Right lobe of liver (tissue), 6 donors: ENCODE measurements around the gene AKAP13. TPM values are rescaled to one million over a fixed set of nuclear protein-coding genes. Genes with fewer than 3 reads are reported as not detected.

Experiments
- ATAC-seq, 4 donors: fragments of 200-7000 bp; cut with Tn5 transposase; one replicate each; pipeline ENCODE4 v1.9.1; 2020; ENCODE audit warnings: mild to moderate bottlenecking in 4 of 4, moderate library complexity in 4 of 4
- DNase-seq, 3 donors: peaks; one replicate each; pipeline ENCODE4 v3.0.0-alpha.2; 2020
- H3K27ac ChIP-seq, 3 donors: fragments of 200-600 bp; one replicate each; pipeline ENCODE4 v1.8.0; 2022
- H3K27me3 ChIP-seq, 2 donors: fragments of 200-600 bp; one replicate each; pipeline ENCODE4 v1.8.0; 2022
- H3K36me3 ChIP-seq, 4 donors: fragments of 200-600 bp; sonication (generic) in 1 of 4; one replicate each; pipeline versions ENCODE4 v1.5.1 to v1.8.0; 2017 to 2022; ENCODE audit warnings: control low read depth in 1 of 4
- H3K4me1 ChIP-seq, 4 donors: fragments of 200-600 bp; sonication (generic) in 1 of 4; one replicate each; pipeline versions ENCODE4 v1.5.1 to v1.8.0; 2017 to 2022; ENCODE audit warnings: control low read depth in 1 of 4
- H3K4me3 ChIP-seq, 3 donors: fragments of 200-600 bp; one replicate each; pipeline ENCODE4 v1.8.0; 2022
- H3K9me3 ChIP-seq, 4 donors: fragments of 200-600 bp; sonication (generic) in 1 of 4; one replicate each; pipeline versions ENCODE4 v1.5.1 to v1.8.0; 2017 to 2022; ENCODE audit warnings: control low read depth in 1 of 4
- CTCF ChIP-seq, 4 donors: fragments of 200-600 bp in 3 of 4; fragments of 450-650 bp in 1 of 4; IDR thresholded peaks; one replicate each; pipeline versions ENCODE4 v1.5.1 to v1.8.0; 2016 to 2022; ENCODE audit warnings: antibody characterized with exemption in 4 of 4, mild to moderate bottlenecking in 2 of 4
- POLR2A ChIP-seq: fragments of 450-650 bp; IDR thresholded peaks from one replicate; pipeline ENCODE4 v1.6.1; 2017; ENCODE audit warnings: antibody characterized with exemption, mild to moderate bottlenecking
- WGBS: methylation state at CpG from one replicate; pipeline ENCODE4 v1.1.6; 2018; ENCODE audit warnings: low coverage, low lambda C conversion rate; ENCODE audit not compliant: insufficient coverage; ENCODE audit errors: missing lambda C conversion rate; 5-methylcytosine and 5-hydroxymethylcytosine counted together
- intact Hi-C, 2 donors: fragments of 100-400 bp; cut with DNase I; formaldehyde crosslinking; loops; one replicate each; pipeline versions ENCODE4 v1.11.2 to v1.14.1; 2022
- total RNA-seq, 6 experiments: library from RNA; depleted of rRNA in 2 of 6; stranded (reverse); fragments of >200 nt in 2 of 6; fragmentation: NEBNext Ultra II Directional in 3 of 6; extraction: Animal tissue kit (Norgen Biotek cat#: 25700) in 3 of 6; gene quantifications; one replicate each; pipeline versions ENCODE4 v1.1.0 to v1.2.4, GENCODE V29; 2016 to 2023
- donor health status: DM: no; HTN: yes; CAD: no.
- donor health status: DM: no; HTN: no; CAD: no.
- donor health status: DM: no; HTN: no; CAD: no.
- donor health status: DM: no; HTN: yes; CAD: no.
- donor health status: DM: no; HTN: yes; CAD: no.

AKAP13 gene
- total RNA-seq, 6 experiments from 2014 or later, result 50.1 to 73.1 (median 63.9) TPM

GRCh38 chr15:85542895-85543331, 162.5 kb downstream of the AKAP13 start:
- no peaks in the 10 kb centered on the region for H3K4me1 ChIP-seq
- H3K9me3 ChIP-seq, result no peaks in the 10 kb centered on the region
- intact Hi-C loops, result no loop called here
- 43% methylated on average over 3 of the region's 3 CpGs for WGBS
- no peak overlapping the region for H3K4me3 ChIP-seq
- TF ChIP-seq POLR2A, result no peak
- TF ChIP-seq CTCF (IDR thresholded peaks at IDR 0.05), result no peak
- H3K36me3 ChIP-seq, result no peaks in the 10 kb centered on the region
- H3K27me3 ChIP-seq, result no peaks in the 10 kb centered on the region
- no peak for ATAC-seq
- H3K27ac ChIP-seq, result no peak overlapping the region
- DNase-seq, result no peak

- Histone ChIP-seq H3K4me1 (no peaks in the 10 kb centered on the region), H3K36me3 (no peaks in the 10 kb centered on the region), H3K27me3 (no peaks in the 10 kb centered on the region), H3K4me3 (peak overlapping the region in 1 of 3 donors; percentile 0), H3K27ac (peak overlapping the region in 2 of 3 donors; percentile 19 to 32), H3K9me3 (no peaks in the 10 kb centered on the region)
- peak; percentile 61 to 77 (median 70) for ATAC-seq
- intact Hi-C loops, result no loop called here
- TF ChIP-seq CTCF (IDR thresholded peaks at IDR 0.05) (peak in 1 of 4 donors; percentile 15), POLR2A (peak; percentile 45)
- WGBS, result 36% methylated on average over 15 of the region's 15 CpGs
- DNase-seq, result peak; percentile 55 to 77 (median 62)
Measured at GRCh38 chr15:85543741-85544155, 163.3 kb downstream of the AKAP13 start.

- intact Hi-C loops, result no loop called here
- Histone ChIP-seq H3K36me3 (no peaks in the 10 kb centered on the region), H3K27ac (peak overlapping the region in 2 of 3 donors; percentile 2 to 17), H3K4me1 (no peaks in the 10 kb centered on the region), H3K9me3 (no peaks in the 10 kb centered on the region), H3K27me3 (no peaks in the 10 kb centered on the region), H3K4me3 (no peak overlapping the region)
- WGBS, result no CpG with 5 or more reads among the region's 1 CpG
- ATAC-seq (peak; percentile 38 to 53 (median 48)), DNase-seq (no peak)
- TF ChIP-seq CTCF (IDR thresholded peaks at IDR 0.05), result no peak
- peak; percentile 28 for TF ChIP-seq POLR2A
Measured at GRCh38 chr15:85545185-85545584, 164.8 kb downstream of the AKAP13 start.

- H3K4me1 ChIP-seq, result no peaks in the 10 kb centered on the region
- DNase-seq, result no peak
- no peaks in the 10 kb centered on the region for H3K27me3 ChIP-seq
- intact Hi-C loops, result no loop called here
- H3K27ac ChIP-seq, result peak overlapping the region in 2 of 3 donors; percentile 2 to 17
- ATAC-seq, result peak in 3 of 4 donors; percentile 49 to 63 (median 54)
- H3K36me3 ChIP-seq, result no peaks in the 10 kb centered on the region
- TF ChIP-seq POLR2A, result no peak
- no peak for TF ChIP-seq CTCF (IDR thresholded peaks at IDR 0.05)
- no peaks in the 10 kb centered on the region for H3K9me3 ChIP-seq
- 66% methylated on average over 3 of the region's 3 CpGs for WGBS
- H3K4me3 ChIP-seq, result no peak overlapping the region
Measured at GRCh38 chr15:85545752-85546151, 165.3 kb downstream of the AKAP13 start.

- no peak overlapping the region for H3K4me3 ChIP-seq
- no peaks in the 10 kb centered on the region for H3K36me3 ChIP-seq
- H3K4me1 ChIP-seq, result no peaks in the 10 kb centered on the region
- intact Hi-C loops, result no loop called here
- DNase-seq (no peak), ATAC-seq (no peak)
- no peaks in the 10 kb centered on the region for H3K9me3 ChIP-seq
- 89% methylated on average over 1 of the region's 1 CpG for WGBS
- TF ChIP-seq POLR2A (no peak), CTCF (IDR thresholded peaks at IDR 0.05) (no peak)
- no peak overlapping the region for H3K27ac ChIP-seq
- no peaks in the 10 kb centered on the region for H3K27me3 ChIP-seq
Measured at GRCh38 chr15:85547386-85547785, 167.0 kb downstream of the AKAP13 start.
